HUES64 (cell line): ENCODE results near the gene SMYD3.

ENCODE experiments used
- H3K27ac ChIP-seq: 2 replicates; pipeline ENCODE4 v1.7.0; 2013; ENCODE audit warnings: low read depth, low read length, inconsistent platforms
- H3K27me3 ChIP-seq: 2 replicates; pipeline ENCODE4 v1.6.1; 2013; ENCODE audit warnings: mild to moderate bottlenecking, low read length; ENCODE audit not compliant: insufficient read depth
- H3K36me3 ChIP-seq: 2 replicates; pipeline ENCODE4 v1.6.1; 2013; ENCODE audit warnings: mild to moderate bottlenecking, low read length; ENCODE audit not compliant: insufficient read depth
- H3K4me1 ChIP-seq: 2 replicates; pipeline ENCODE4 v1.6.1; 2013; ENCODE audit warnings: mild to moderate bottlenecking, low read length, moderate library complexity; ENCODE audit not compliant: insufficient read depth
- H3K4me3 ChIP-seq: 2 replicates; pipeline ENCODE4 v1.5.1; 2013; ENCODE audit warnings: mild to moderate bottlenecking, low read length, moderate library complexity
- H3K9ac ChIP-seq: 2 replicates; pipeline ENCODE4 v1.6.1; 2013; ENCODE audit warnings: mild to moderate bottlenecking, low read depth, low read length
- H3K9me3 ChIP-seq: 2 replicates; pipeline ENCODE4 v1.6.1; 2013; ENCODE audit warnings: low read depth, low read length; ENCODE audit not compliant: insufficient read depth
- WGBS: fragments of 150-250, 120-280 bp; methylation state at CpG from one replicate; pipeline ENCODE4 v1.1.7; 2013; ENCODE audit warnings: missing lambda C conversion rate; 5-methylcytosine and 5-hydroxymethylcytosine counted together

The SMYD3 gene

DNA sequence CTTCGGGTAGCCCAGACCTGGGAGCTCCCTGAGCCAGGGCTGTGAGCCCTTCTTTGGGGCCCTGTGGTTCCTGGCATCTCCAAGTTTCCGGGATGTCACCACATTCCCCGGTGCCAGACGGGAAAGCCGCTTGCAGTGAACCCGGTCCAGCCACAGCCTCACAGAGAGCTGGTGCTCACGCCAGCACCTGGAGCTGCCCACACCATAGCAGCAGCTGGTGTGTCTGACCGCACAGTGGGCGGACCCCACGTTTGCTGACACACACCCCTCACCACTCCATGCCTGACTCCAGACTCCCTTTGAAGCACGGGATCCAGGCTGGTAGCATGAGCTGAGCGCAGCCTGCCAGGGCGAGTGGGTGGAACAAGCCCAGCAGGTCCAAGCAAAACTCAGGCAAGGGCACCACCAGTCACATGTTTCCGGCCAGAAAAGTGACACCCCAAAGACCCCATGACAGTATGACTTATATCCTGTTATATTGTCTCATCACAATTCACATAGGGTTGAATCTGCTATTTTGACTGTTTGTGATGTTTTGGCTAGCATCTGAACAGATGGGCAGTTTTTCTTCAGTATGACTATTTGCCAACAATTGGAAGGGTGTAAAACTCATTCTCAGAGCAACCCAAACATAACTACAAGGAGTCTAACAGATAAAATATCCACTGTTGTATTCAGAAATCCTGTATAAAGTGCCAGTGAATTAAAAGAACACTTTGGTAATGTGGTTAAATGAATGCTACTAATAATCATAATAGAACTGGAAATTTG, 285.4 kb downstream of the SMYD3 start:
- Histone ChIP-seq H3K4me3 (no peak overlapping the region), H3K27ac (no peak overlapping the region), H3K27me3 (no peaks in the 10 kb centered on the region), H3K36me3 (no peaks in the 10 kb centered on the region), H3K9ac (no peak overlapping the region), H3K4me1 (peaks cover 4% of the 10 kb centered on the region; the same call in 1 of the 2 replicates), H3K9me3 (peaks cover 14% of the 10 kb centered on the region)
- WGBS: 89% methylated on average over 14 of the region's 14 CpGs

DNA sequence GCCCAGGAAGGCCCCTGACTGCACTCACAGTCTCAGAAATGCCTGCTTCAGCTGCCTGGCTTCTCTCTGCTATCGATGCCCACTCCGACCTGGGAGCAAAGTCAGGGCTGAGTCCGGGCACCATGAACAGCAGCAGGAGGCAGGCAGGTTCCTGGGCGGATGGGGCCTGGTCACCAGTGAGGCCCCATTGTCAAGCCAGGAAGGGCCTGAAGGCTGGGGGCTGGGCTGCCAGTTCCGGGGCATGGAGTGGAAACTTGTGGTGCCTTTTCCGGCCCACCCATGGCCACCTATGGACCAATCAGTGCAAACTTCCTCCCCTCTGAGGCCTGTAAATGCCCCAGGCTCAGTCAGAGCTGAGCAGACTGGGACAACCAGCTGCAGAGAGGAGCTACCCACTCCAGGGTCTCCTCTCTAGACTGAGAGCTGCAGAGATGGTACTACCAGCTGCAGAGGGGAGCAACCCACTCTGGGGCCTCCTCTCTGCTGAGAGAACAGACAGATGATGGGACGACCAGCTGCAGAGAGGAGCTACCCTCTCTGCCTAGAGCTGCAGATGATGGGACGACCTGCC, 286.5 kb downstream of the SMYD3 start:
- no peaks in the 10 kb centered on the region for H3K27me3 ChIP-seq
- WGBS: 94% methylated on average over 8 of the region's 8 CpGs
- H3K4me3 ChIP-seq: no peak overlapping the region

DNA sequence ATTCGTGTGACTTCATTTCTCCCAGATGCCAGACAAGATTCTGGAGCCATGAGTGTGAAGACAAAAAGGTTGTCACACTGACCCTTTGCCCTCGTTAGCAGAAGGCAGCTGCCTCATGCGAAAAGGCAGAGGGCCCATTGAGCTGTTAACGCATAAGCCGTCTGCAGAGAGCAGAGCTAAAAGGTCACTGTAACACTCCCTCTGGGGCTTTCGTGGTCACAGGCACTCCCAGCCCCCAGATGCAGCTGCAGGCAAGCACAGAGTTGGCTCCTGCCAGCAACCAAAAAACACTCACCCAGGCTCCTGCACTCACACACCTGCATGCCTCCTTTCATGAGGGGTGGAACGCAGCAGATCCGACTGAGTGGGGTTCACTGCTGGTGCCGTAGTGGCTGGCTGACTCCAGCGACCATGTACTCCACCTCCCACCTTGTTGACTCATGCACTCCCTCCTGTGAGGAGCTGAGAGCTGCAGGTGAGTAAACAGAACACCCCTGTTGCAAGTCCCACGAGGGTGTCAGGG, 287.5 kb downstream of the SMYD3 start:
- peaks cover 4% of the 10 kb centered on the region; the same call in 1 of the 2 replicates for H3K4me1 ChIP-seq
- no peak overlapping the region for H3K9ac ChIP-seq
- H3K4me3 ChIP-seq: no peak overlapping the region
- H3K27me3 ChIP-seq: no peaks in the 10 kb centered on the region
- no peaks in the 10 kb centered on the region for H3K36me3 ChIP-seq
- no peak overlapping the region for H3K27ac ChIP-seq
- peaks cover 14% of the 10 kb centered on the region for H3K9me3 ChIP-seq
- WGBS: 58% methylated on average over 11 of the region's 11 CpGs

More for the DNA sequence above, 286.5 kb downstream of the SMYD3 start:
- no peaks in the 10 kb centered on the region for H3K36me3 ChIP-seq
- H3K9me3 ChIP-seq: peaks cover 14% of the 10 kb centered on the region
- H3K9ac ChIP-seq: no peak overlapping the region
- H3K27ac ChIP-seq: no peak overlapping the region
- peaks cover 4% of the 10 kb centered on the region; the same call in 1 of the 2 replicates for H3K4me1 ChIP-seq

DNA sequence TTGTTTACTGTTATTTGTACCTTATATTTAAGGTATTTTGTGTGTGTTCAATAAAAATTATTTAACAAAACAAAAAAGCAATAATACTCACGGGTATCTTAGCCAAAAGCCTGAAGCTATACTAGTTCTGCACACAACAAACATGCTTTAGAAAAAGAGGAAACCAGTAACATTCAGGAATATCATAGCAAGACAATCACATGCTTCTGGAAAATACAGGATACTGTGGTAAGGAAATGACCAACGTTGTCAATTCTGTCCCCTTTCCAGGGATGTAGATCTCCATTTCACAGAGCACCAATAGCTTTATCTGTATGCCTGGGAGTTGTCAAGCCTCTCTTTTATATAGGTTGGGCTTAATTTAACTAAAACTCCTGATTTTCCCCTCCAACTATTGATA, 288.4 kb downstream of the SMYD3 start:
- H3K27me3 ChIP-seq: no peaks in the 10 kb centered on the region
- H3K27ac ChIP-seq: no peak overlapping the region
- 96% methylated on average over 2 of the region's 2 CpGs for WGBS
- H3K9ac ChIP-seq: no peak overlapping the region
- H3K4me3 ChIP-seq: no peak overlapping the region
- peaks cover 4% of the 10 kb centered on the region; the same call in 1 of the 2 replicates for H3K4me1 ChIP-seq
- no peaks in the 10 kb centered on the region for H3K36me3 ChIP-seq
- peaks cover 14% of the 10 kb centered on the region for H3K9me3 ChIP-seq

DNA sequence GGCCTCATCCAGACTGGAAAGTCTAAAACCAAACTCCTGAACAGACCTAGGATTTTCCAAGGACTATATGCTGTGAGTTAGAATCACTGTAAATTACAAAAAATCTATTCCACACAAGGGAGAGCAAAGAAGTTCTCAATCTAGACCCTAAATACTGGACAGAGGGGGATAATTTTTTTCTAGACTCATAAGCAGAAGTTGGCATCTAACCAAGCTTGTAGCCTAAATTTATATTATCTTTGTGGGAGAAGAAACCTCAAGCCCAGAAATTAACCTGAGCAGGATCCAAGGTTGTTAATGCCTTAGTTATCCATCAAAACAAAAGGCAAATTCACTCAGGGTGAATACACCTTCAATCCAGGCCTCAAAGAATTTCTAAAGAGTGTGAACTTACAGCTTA, 290.2 kb downstream of the SMYD3 start:
- Histone ChIP-seq H3K27ac (no peak overlapping the region), H3K9ac (no peak overlapping the region), H3K9me3 (peaks cover 13% of the 10 kb centered on the region), H3K36me3 (no peaks in the 10 kb centered on the region), H3K4me1 (peaks cover 4% of the 10 kb centered on the region; the same call in 1 of the 2 replicates), H3K27me3 (no peaks in the 10 kb centered on the region), H3K4me3 (no peak overlapping the region)

DNA sequence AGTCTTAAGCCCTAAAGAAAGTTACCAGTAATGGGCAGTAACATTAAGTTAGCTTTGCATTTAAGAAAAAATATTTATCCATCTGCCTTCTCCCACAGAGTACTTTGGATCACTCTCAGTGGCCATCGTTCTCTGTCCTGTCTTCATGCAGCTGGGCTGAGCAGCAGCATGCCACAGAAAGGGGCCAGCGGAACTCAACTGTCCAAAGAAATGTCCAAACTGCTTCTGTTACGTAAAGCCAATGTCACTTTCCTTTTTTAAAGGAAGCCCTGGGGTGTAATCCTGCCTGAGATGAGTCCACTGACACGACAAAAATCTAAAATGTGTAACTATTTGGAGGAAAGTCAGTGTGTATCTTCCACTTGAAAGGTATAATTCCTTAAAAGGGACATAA, 291.6 kb downstream of the SMYD3 start:
- no peak overlapping the region for H3K4me3 ChIP-seq
- no peak overlapping the region for H3K27ac ChIP-seq
- peaks cover 8% of the 10 kb centered on the region; the same call in 1 of the 2 replicates for H3K4me1 ChIP-seq
- no peaks in the 10 kb centered on the region for H3K27me3 ChIP-seq
- no peak overlapping the region for H3K9ac ChIP-seq
- H3K9me3 ChIP-seq: peaks cover under 1% of the 10 kb centered on the region; the same call in 1 of the 2 replicates
- no peaks in the 10 kb centered on the region for H3K36me3 ChIP-seq
- 71% methylated on average over 4 of the region's 4 CpGs for WGBS

DNA sequence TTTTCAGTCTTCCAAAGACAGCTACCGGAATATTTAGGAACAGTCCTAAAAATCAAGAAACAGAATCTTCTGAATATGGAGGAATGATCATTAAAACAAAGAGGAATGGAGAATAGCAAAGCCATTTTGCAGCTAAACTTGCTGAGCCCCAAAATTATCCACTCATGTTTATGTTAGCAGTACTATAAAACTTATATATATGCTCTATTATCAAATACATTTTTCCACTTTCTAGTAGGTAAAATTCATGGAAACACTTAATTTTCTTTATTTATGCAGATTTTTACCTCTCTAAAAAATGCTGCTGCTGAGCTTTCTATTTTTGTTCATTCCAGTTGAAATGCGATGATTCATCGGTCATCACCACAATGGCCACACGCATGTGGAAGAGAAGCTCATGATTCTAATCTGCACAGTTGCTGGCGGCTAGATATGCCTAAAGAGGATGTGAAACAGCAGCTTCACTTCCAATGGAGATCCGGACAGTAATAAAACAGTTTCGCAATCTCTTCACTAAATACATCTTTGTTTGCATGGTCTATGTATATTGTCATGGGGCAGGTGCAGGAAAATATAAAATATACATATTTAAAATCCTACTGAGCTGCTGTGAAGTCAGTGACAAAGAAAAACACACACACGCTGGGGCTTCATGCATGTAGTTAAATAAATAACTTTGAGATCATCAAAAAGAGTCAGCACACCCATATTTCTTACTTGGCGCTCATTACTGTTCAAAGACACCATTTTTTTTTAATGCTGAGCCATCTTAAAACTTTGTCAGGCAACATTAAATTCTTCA, 292.2 kb downstream of the SMYD3 start:
- peaks cover 7% of the 10 kb centered on the region; the same call in 1 of the 2 replicates for H3K4me1 ChIP-seq
- no peaks in the 10 kb centered on the region for H3K27me3 ChIP-seq
- WGBS: 93% methylated on average over 6 of the region's 9 CpGs
- H3K4me3 ChIP-seq: no peak overlapping the region
- no peak overlapping the region for H3K9ac ChIP-seq
- H3K9me3 ChIP-seq: no peaks in the 10 kb centered on the region
- no peak overlapping the region for H3K27ac ChIP-seq
- H3K36me3 ChIP-seq: no peaks in the 10 kb centered on the region

DNA sequence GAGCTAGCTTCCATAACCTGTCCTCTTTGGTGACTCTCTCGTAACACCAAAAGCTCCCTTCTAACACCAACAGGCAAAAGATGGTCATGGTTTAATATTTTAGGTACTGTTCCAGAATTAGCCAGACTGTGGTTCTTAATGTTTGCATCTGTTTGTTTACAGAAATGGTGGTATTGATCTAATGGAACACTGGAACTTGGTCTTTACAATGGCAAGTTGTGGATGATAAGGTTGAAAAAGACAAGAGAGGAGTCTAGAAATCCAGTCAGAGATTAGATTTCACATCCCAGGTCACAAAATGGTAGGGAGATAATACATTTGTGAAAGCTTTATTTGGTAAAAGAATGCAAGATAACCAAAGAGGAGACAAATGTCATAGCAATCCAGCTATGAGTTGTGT, 293.1 kb downstream of the SMYD3 start:
- Histone ChIP-seq H3K4me3 (no peak overlapping the region), H3K36me3 (no peaks in the 10 kb centered on the region), H3K9me3 (no peaks in the 10 kb centered on the region), H3K27ac (no peak overlapping the region), H3K27me3 (no peaks in the 10 kb centered on the region), H3K4me1 (0 out of 2 replicates have a peak, but pooled peaks cover 3% of the 10 kb centered on the region), H3K9ac (no peak overlapping the region)
- WGBS: 100% methylated on average over 1 of the region's 1 CpG

DNA sequence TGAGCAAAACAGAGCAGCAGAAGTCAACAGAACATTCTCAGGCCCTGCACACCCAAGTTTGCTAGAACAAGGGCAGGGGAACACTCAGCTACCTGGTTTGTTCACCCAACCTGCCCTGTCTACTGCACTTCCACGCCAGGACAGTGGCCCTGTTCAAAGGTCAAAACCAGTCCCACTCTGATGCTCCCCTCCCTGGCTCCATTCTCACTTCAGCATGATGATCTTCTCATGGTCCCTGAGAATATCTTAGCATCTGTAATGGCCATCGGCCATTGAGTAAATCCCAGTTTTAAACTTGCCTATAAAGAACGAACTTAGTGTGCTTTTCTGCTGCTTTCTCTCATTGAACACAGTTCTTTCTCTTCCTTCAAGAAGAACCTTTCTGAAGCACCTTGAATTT, 293.6 kb downstream of the SMYD3 start:
- WGBS: 92% methylated on average over 3 of the region's 3 CpGs

DNA sequence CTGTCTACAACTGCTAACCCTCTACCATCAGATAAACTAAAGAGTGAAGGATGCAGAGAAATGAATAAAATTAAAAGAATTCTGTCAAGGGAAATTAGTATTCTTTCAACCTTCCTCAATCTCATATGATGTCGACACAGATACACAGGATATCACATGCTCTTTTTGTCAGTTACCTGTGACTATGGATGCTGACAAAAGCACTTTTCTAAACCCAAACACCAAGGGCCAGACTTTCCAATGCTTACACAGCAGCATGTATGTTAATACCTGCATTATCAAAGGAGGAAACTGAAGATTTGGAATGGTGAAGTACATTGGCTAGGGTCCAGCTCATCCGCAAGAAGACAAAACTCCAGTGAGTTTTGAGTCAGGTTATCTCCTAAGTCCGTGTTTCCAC, 294.0 kb downstream of the SMYD3 start:
- H3K9me3 ChIP-seq: no peaks in the 10 kb centered on the region
- WGBS: 92% methylated on average over 3 of the region's 3 CpGs
- H3K4me1 ChIP-seq: 0 out of 2 replicates have a peak, but pooled peaks cover 3% of the 10 kb centered on the region
- no peaks in the 10 kb centered on the region for H3K27me3 ChIP-seq
- no peak overlapping the region for H3K9ac ChIP-seq
- H3K36me3 ChIP-seq: no peaks in the 10 kb centered on the region
- no peak overlapping the region for H3K4me3 ChIP-seq
- H3K27ac ChIP-seq: no peak overlapping the region

More for the DNA sequence above, 293.6 kb downstream of the SMYD3 start:
- Histone ChIP-seq H3K9me3 (no peaks in the 10 kb centered on the region), H3K9ac (no peak overlapping the region), H3K27me3 (no peaks in the 10 kb centered on the region), H3K27ac (no peak overlapping the region), H3K4me1 (0 out of 2 replicates have a peak, but pooled peaks cover 3% of the 10 kb centered on the region), H3K36me3 (no peaks in the 10 kb centered on the region), H3K4me3 (no peak overlapping the region)

DNA sequence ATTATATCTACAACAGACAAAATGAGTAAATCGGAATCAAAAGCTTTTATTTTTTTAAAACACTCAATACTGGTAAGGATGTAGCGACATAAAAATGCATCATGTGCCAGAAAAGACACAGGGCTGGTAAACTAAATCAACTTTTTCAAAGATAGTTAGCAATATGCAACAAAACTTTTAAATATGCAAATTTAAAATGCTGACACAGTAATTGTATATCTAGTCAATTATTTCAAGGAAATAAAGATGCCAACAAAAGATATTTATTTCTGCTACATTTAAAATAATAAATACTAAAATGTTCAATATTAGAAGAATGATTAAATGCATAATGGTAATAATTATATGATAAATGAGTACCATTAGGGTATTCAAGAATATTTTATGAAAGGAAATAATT, 295.1 kb downstream of the SMYD3 start:
- H3K27me3 ChIP-seq: no peaks in the 10 kb centered on the region
- 0 out of 2 replicates have a peak, but pooled peaks cover 3% of the 10 kb centered on the region for H3K4me1 ChIP-seq
- no peaks in the 10 kb centered on the region for H3K9me3 ChIP-seq
- no peak overlapping the region for H3K27ac ChIP-seq
- no peak overlapping the region for H3K9ac ChIP-seq
- no peaks in the 10 kb centered on the region for H3K36me3 ChIP-seq
- WGBS: 95% methylated on average over 2 of the region's 2 CpGs
- no peak overlapping the region for H3K4me3 ChIP-seq
